Glutamatergic neuron (in vitro differentiated cells): ENCODE results near the gene CFAP61. TPM values are rescaled to one million over a fixed set of nuclear protein-coding genes. Genes with fewer than 3 reads are reported as not detected.

Experiments
- DNase-seq: peaks from one replicate; pipeline ENCODE4 v3.0.0; 2022
- H3K27ac Mint-ChIP-seq: one replicate; pipeline ENCODE4 v1.8.0; 2020; ENCODE audit warnings: mild to moderate bottlenecking, mixed read lengths, inconsistent platforms; ENCODE audit not compliant: unreplicated experiment
- H3K27me3 Mint-ChIP-seq: one replicate; pipeline ENCODE4 v1.8.0; 2020; ENCODE audit warnings: mild to moderate bottlenecking, moderate library complexity, mixed read lengths, inconsistent platforms; ENCODE audit not compliant: unreplicated experiment
- H3K36me3 Mint-ChIP-seq: one replicate; pipeline ENCODE4 v1.8.0; 2020; ENCODE audit warnings: mild to moderate bottlenecking, mixed read lengths, inconsistent platforms; ENCODE audit not compliant: unreplicated experiment
- H3K4me1 Mint-ChIP-seq: one replicate; pipeline ENCODE4 v1.8.0; 2020; ENCODE audit warnings: mild to moderate bottlenecking, low read depth, mixed read lengths, inconsistent platforms; ENCODE audit not compliant: unreplicated experiment
- H3K4me3 Mint-ChIP-seq: one replicate; pipeline ENCODE4 v1.8.0; 2020; ENCODE audit warnings: mild to moderate bottlenecking, mixed read lengths, inconsistent platforms; ENCODE audit not compliant: unreplicated experiment
- H3K9me3 Mint-ChIP-seq: one replicate; pipeline ENCODE4 v1.8.0; 2020; ENCODE audit warnings: mild to moderate bottlenecking, moderate library complexity, mixed read lengths, inconsistent platforms; ENCODE audit not compliant: unreplicated experiment
- CTCF ChIP-seq: fragments of 200-600 bp; sonication (generic); IDR thresholded peaks from one replicate; pipeline ENCODE4 v1.5.0; 2021; ENCODE audit not compliant: partially characterized antibody, unreplicated experiment
- total RNA-seq: library from RNA; stranded (reverse); fragmentation: NEBNext Ultra II Directional; extraction: Animal tissue kit (Norgen Biotek cat#: 25700); gene quantifications from one replicate; pipeline ENCODE4 v1.2.1, GENCODE V29; 2021; ENCODE audit not compliant: unreplicated experiment

The CFAP61 gene
- total RNA-seq, 1 donor from 2014 or later, result 5.0 TPM

GRCh38 chr20:20173254-20173653 is 120.9 kb downstream of the CFAP61 start:
- H3K4me1 Mint-ChIP-seq, result peaks cover 9% of the 10 kb centered on the region
- no peak overlapping the region for H3K27ac Mint-ChIP-seq
- TF ChIP-seq CTCF, result no peak
- H3K4me3 Mint-ChIP-seq, result no peak overlapping the region
- H3K36me3 Mint-ChIP-seq, result peaks cover 16% of the 10 kb centered on the region
- DNase-seq, result no peak
- no peaks in the 10 kb centered on the region for H3K27me3 Mint-ChIP-seq
- no peaks in the 10 kb centered on the region for H3K9me3 Mint-ChIP-seq

GRCh38 chr20:20174089-20174835 is 121.9 kb downstream of the CFAP61 start:
- TF ChIP-seq CTCF, result no peak
- H3K4me1 Mint-ChIP-seq, result peaks cover 10% of the 10 kb centered on the region
- H3K27me3 Mint-ChIP-seq, result no peaks in the 10 kb centered on the region
- H3K27ac Mint-ChIP-seq, result no peak overlapping the region
- DNase-seq, result no peak
- H3K36me3 Mint-ChIP-seq, result peaks cover 16% of the 10 kb centered on the region
- no peaks in the 10 kb centered on the region for H3K9me3 Mint-ChIP-seq
- no peak overlapping the region for H3K4me3 Mint-ChIP-seq

- Mint-ChIP-seq H3K9me3 (peaks cover 4% of the 10 kb centered on the region), H3K4me1 (peaks cover 10% of the 10 kb centered on the region), H3K27ac (no peak overlapping the region), H3K4me3 (no peak overlapping the region), H3K36me3 (no peaks in the 10 kb centered on the region), H3K27me3 (no peaks in the 10 kb centered on the region)
- TF ChIP-seq CTCF, result no peak
- DNase-seq, result no peak
These were observed 129.0 kb downstream of the CFAP61 start for GRCh38 chr20:20181322-20181721.

- Mint-ChIP-seq H3K9me3 (peaks cover 4% of the 10 kb centered on the region), H3K27ac (no peak overlapping the region), H3K27me3 (no peaks in the 10 kb centered on the region), H3K36me3 (no peaks in the 10 kb centered on the region), H3K4me3 (no peak overlapping the region), H3K4me1 (no peaks in the 10 kb centered on the region)
- DNase-seq, result no peak
- no peak for TF ChIP-seq CTCF
These were observed 131.8 kb downstream of the CFAP61 start for GRCh38 chr20:20184149-20184548.

- no peak for TF ChIP-seq CTCF
- DNase-seq, result no peak
- Mint-ChIP-seq H3K27ac (no peak overlapping the region), H3K27me3 (no peaks in the 10 kb centered on the region), H3K4me1 (no peaks in the 10 kb centered on the region), H3K9me3 (peaks cover 3% of the 10 kb centered on the region), H3K4me3 (no peak overlapping the region), H3K36me3 (no peaks in the 10 kb centered on the region)
These were observed 132.4 kb downstream of the CFAP61 start for GRCh38 chr20:20184706-20185105.
